GM12872 (cell line): ENCODE data around the gene SLC2A13.

Experiments
- TF ChIP-seq, protein P1 (sequence below): IDR thresholded peaks from 3 replicates; pipeline ENCODE4 v1.5.1; 2011; ENCODE audit warnings: low read depth, mild to moderate bottlenecking, low read length, moderate library complexity; ENCODE audit not compliant: insufficient read depth

Gene SLC2A13

DNA sequence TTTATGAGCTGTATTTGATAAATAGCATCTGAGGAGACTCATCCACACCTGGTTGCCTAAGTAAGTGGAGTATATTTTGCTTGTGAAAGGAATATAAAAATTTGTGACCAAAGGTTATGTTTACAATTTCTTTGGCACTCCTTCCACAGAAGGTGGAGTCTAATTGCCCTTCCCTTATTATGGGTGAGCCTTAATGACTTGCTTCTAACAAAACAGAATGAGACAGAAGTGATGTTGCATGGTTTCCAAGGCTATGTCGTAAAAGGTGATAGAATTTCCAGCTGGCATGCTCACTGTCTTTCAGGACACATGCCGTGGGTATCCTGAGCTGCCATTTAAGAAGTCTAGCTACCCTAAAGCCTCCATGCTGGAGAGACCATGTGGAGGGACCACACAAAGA lies 369.5 kb downstream of the SLC2A13 start:
- TF ChIP-seq, protein P1, sequence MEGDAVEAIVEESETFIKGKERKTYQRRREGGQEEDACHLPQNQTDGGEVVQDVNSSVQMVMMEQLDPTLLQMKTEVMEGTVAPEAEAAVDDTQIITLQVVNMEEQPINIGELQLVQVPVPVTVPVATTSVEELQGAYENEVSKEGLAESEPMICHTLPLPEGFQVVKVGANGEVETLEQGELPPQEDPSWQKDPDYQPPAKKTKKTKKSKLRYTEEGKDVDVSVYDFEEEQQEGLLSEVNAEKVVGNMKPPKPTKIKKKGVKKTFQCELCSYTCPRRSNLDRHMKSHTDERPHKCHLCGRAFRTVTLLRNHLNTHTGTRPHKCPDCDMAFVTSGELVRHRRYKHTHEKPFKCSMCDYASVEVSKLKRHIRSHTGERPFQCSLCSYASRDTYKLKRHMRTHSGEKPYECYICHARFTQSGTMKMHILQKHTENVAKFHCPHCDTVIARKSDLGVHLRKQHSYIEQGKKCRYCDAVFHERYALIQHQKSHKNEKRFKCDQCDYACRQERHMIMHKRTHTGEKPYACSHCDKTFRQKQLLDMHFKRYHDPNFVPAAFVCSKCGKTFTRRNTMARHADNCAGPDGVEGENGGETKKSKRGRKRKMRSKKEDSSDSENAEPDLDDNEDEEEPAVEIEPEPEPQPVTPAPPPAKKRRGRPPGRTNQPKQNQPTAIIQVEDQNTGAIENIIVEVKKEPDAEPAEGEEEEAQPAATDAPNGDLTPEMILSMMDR: no peak

DNA sequence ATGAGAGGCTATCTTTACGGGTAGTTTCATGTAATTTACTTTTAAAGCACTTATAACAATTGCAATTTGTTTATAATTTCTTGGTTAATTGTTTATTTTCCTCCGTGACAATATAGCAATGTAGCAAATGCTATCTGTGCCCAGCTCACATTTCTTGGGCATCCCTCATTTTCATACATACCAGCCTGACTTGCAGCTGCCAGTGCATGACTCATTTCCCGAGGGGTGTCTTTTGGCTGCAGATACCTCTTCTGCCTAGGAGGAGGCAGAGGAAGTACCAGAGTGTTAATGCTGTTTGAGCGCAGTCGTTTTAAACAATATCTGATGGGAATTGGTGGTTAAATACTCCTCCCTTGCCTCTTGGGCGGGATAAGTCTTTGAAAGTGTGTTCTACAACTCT lies 382.1 kb downstream of the SLC2A13 start:
- TF ChIP-seq, protein P1: no peak

DNA sequence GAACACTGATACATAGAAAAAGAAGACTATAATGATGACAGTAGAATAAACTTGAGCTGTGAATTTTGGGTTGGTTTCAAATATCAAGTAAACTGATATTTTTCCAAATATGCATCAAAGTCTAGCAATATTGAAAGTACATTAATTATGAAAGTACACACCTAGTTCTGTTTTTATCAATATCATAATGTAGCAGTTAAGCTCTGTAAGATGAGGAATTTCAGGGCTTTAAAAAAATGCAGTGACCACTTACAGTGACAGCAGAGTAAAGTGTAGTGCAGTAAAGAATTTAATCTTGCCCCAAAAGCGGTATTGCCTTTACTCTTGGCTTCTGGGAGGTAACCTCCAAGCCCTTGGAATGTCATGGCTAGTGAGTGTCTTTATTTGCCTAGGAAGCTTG lies 383.4 kb downstream of the SLC2A13 start:
- TF ChIP-seq, protein P1: no peak

DNA sequence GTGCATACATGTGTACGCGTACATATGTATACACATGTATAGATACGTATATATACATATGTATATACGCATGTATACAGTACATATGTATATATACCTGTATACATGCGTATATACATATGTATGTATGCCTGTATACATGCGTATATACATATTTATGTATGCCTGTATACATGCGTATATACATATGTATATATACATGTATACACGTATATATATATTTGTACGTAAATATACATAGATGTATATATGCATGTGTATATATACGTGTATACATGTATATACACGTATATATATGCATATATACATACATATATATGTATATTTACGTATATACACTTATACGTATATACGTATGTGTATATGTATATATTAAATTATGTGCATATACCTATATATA lies 392.3 kb downstream of the SLC2A13 start:
- TF ChIP-seq, protein P1: no peak

DNA sequence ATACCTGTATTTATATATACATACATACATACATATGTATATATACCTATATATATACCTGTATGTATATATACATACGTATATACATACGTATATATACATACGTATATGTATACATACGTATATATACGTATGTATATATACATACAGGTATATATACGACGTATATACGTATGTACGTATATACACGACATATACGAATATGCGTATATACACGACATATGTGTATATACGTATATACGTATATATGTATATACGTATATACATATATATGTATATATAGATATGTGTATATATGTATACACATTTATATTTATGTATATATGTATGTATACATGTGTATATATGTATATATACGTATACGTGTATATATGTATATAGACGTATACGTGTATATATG lies 393.5 kb downstream of the SLC2A13 start:
- TF ChIP-seq, protein P1: no peak
